ENCODE data around the gene TRNAU1AP. TPM values are rescaled to one million over a fixed set of nuclear protein-coding genes. Genes with fewer than 3 reads are reported as not detected.
A peak's percentile ranks its signal among the peaks of the same experiment; 100 is the strongest.
"Not testable (repeated sequence)": the region's sequence is repeated elsewhere in the genome, so short reads cannot be mapped to it uniquely, and the experiment has no call there.

Gene TRNAU1AP
- total RNA-seq, 1 donor from 2014 or later, result 23.2 TPM

- DNase-seq (ENCODE audit: low read depth), result peak; percentile 13
- H3K27me3 ChIP-seq (ENCODE audit: control insufficient read depth, insufficient read depth, low read length), result no peaks in the 10 kb centered on the region
- FAIRE-seq, result no peak
- no peak overlapping the region for H3K4me3 ChIP-seq (ENCODE audit: low read depth, low read length)
- no peak for TF ChIP-seq CTCF (IDR thresholded peaks at IDR 0.05; ENCODE audit: insufficient read depth, low read length, severe bottlenecking)
- peaks cover 25% of the 10 kb centered on the region for H3K36me3 ChIP-seq (ENCODE audit: control insufficient read depth, insufficient read depth, low read length)
Observed at GRCh38 chr1:28512058-28512611, 40.8 kb upstream of the TRNAU1AP start.

- not testable (repeated sequence) for H3K4me3 ChIP-seq (ENCODE audit: low read depth, low read length); DNase-seq (ENCODE audit: low read depth); H3K27me3 ChIP-seq (ENCODE audit: control insufficient read depth, insufficient read depth, low read length); FAIRE-seq
- peaks cover 15% of the 10 kb centered on the region for H3K36me3 ChIP-seq (ENCODE audit: control insufficient read depth, insufficient read depth, low read length)
Observed at GRCh38 chr1:28514445-28514933, 38.4 kb upstream of the TRNAU1AP start.

GRCh38 chr1:28516518-28516956 lies 36.3 kb upstream of the TRNAU1AP start:
- no peak for DNase-seq (ENCODE audit: low read depth)
- no peak overlapping the region for H3K4me3 ChIP-seq (ENCODE audit: low read depth, low read length)
- peaks cover 4% of the 10 kb centered on the region for H3K36me3 ChIP-seq (ENCODE audit: control insufficient read depth, insufficient read depth, low read length)
- no peak for FAIRE-seq
- no peak for TF ChIP-seq CTCF (IDR thresholded peaks at IDR 0.05; ENCODE audit: insufficient read depth, low read length, severe bottlenecking)
- no peaks in the 10 kb centered on the region for H3K27me3 ChIP-seq (ENCODE audit: control insufficient read depth, insufficient read depth, low read length)

GRCh38 chr1:28517649-28517999 lies 35.3 kb upstream of the TRNAU1AP start:
- DNase-seq (ENCODE audit: low read depth), result no peak
- FAIRE-seq, result no peak
- H3K36me3 ChIP-seq (ENCODE audit: control insufficient read depth, insufficient read depth, low read length), result peaks cover 4% of the 10 kb centered on the region
- peak overlapping the region; percentile 60 for H3K4me3 ChIP-seq (ENCODE audit: low read depth, low read length)
- no peaks in the 10 kb centered on the region for H3K27me3 ChIP-seq (ENCODE audit: control insufficient read depth, insufficient read depth, low read length)
- TF ChIP-seq CTCF (IDR thresholded peaks at IDR 0.05; ENCODE audit: insufficient read depth, low read length, severe bottlenecking), result no peak

GRCh38 chr1:28518000-28518744 lies 34.7 kb upstream of the TRNAU1AP start:
- Histone ChIP-seq H3K4me3 (ENCODE audit: low read depth, low read length) (peak overlapping the region; percentile 60), H3K27me3 (ENCODE audit: control insufficient read depth, insufficient read depth, low read length) (no peaks in the 10 kb centered on the region), H3K36me3 (ENCODE audit: control insufficient read depth, insufficient read depth, low read length) (peaks cover 3% of the 10 kb centered on the region)
- FAIRE-seq (no peak), DNase-seq (ENCODE audit: low read depth) (peak; percentile 68)
- peak; percentile 96 for TF ChIP-seq CTCF (IDR thresholded peaks at IDR 0.05; ENCODE audit: insufficient read depth, low read length, severe bottlenecking)

GRCh38 chr1:28518745-28519341 lies 34.0 kb upstream of the TRNAU1AP start:
- Histone ChIP-seq H3K4me3 (ENCODE audit: low read depth, low read length) (peak overlapping the region; percentile 60), H3K36me3 (ENCODE audit: control insufficient read depth, insufficient read depth, low read length) (peaks cover 3% of the 10 kb centered on the region), H3K27me3 (ENCODE audit: control insufficient read depth, insufficient read depth, low read length) (no peaks in the 10 kb centered on the region)
- DNase-seq (ENCODE audit: low read depth), result no peak
- FAIRE-seq, result no peak
- no peak for TF ChIP-seq CTCF (IDR thresholded peaks at IDR 0.05; ENCODE audit: insufficient read depth, low read length, severe bottlenecking)
